IMR-90 (cell line): ENCODE measurements around the gene DGKG. TPM values are rescaled to one million over a fixed set of nuclear protein-coding genes. Genes with fewer than 3 reads are reported as not detected.

Source experiments
- ATAC-seq: fragments of 200-7000 bp; cut with Tn5 transposase; 2 replicates; pipeline ENCODE4 v1.9.1; 2020; ENCODE audit warnings: low read depth, mild to moderate bottlenecking, moderate library complexity
- BruUV-seq: library from RNA; stranded (reverse); fragments of 400-500 nt; replicated peaks from 2 replicates; lab custom pipeline; 2021; lab: Mats Ljungman, UMichigan
- CTCF ChIA-PET: fragments of 300-600 bp; formaldehyde crosslinking; extraction: SDS; loops from one replicate; lab custom pipeline; 2021; ENCODE audit warnings: antibody characterized with exemption; lab: Yijun Ruan, JAX
- POLR2A ChIA-PET: fragments of 300-600 bp; sonication (Branson Sonifier 250); formaldehyde crosslinking; loops from one replicate; lab custom pipeline; 2022; ENCODE audit warnings: antibody characterized with exemption; ENCODE audit not compliant: unreplicated experiment; lab: Charles Lee
- DNase-seq: peaks from one replicate; pipeline ENCODE4 v3.0.0; 2013
- H2AFZ ChIP-seq: replicated peaks from 2 replicates; pipeline ENCODE3; 2013; ENCODE audit warnings: low read length, mild to moderate bottlenecking; ENCODE audit not compliant: poor library complexity
- H2AK5ac ChIP-seq: 2 replicates; pipeline ENCODE4 v1.6.1; 2013; ENCODE audit warnings: low read depth, low read length, inconsistent platforms
- H2AK9ac ChIP-seq: replicated peaks from 2 replicates; pipeline ENCODE3; 2013; ENCODE audit warnings: mild to moderate bottlenecking, low read depth, low read length, moderate library complexity; ENCODE audit not compliant: poor library complexity
- H2BK120ac ChIP-seq: 2 replicates; pipeline ENCODE4 v1.6.1; 2013; ENCODE audit warnings: low read depth, low read length, inconsistent platforms
- H2BK15ac ChIP-seq: 3 replicates; pipeline ENCODE4 v1.6.1; 2013; ENCODE audit warnings: low read depth, low read length, inconsistent platforms
- H2BK20ac ChIP-seq: 2 replicates; pipeline ENCODE4 v1.6.1; 2013; ENCODE audit warnings: low read depth, mild to moderate bottlenecking, inconsistent platforms, low read length, moderate library complexity
- H2BK5ac ChIP-seq: 2 replicates; pipeline ENCODE4 v1.6.1; 2013; ENCODE audit warnings: mild to moderate bottlenecking, low read depth, low read length, inconsistent platforms; ENCODE audit not compliant: poor library complexity, severe bottlenecking
- H3K14ac ChIP-seq: replicated peaks from 2 replicates; pipeline ENCODE4 v1.6.1; 2013; ENCODE audit warnings: low read depth, low read length, inconsistent platforms
- H3K18ac ChIP-seq: 2 replicates; pipeline ENCODE4 v1.6.1; 2013; ENCODE audit warnings: low read depth, low read length, control low read depth
- H3K23ac ChIP-seq: 2 replicates; pipeline ENCODE4 v1.6.1; 2013; ENCODE audit warnings: low read depth, low read length, inconsistent platforms
- H3K27ac ChIP-seq: 2 replicates; pipeline ENCODE4 v1.5.1; 2013; ENCODE audit warnings: mild to moderate bottlenecking, control low read depth, low read length; ENCODE audit not compliant: insufficient read depth
- H3K27me3 ChIP-seq: 2 replicates; pipeline ENCODE4 v1.6.1; 2013; ENCODE audit warnings: low read length; ENCODE audit not compliant: control insufficient read depth, insufficient read depth
- H3K36me3 ChIP-seq: 2 replicates; pipeline ENCODE4 v1.6.1; 2013; ENCODE audit warnings: low read length, mixed read lengths; ENCODE audit not compliant: control insufficient read depth, insufficient read depth
- H3K4ac ChIP-seq: 2 replicates; pipeline ENCODE4 v1.6.1; 2013; ENCODE audit warnings: low read depth, low read length, inconsistent platforms
- H3K4me1 ChIP-seq: 2 replicates; pipeline ENCODE4 v1.6.1; 2013; ENCODE audit warnings: low read length, mixed read lengths; ENCODE audit not compliant: control insufficient read depth, insufficient read depth
- H3K4me2 ChIP-seq: 2 replicates; pipeline ENCODE4 v1.6.1; 2013; ENCODE audit warnings: low read depth, mild to moderate bottlenecking, control low read depth, low read length, moderate library complexity
- H3K4me3 ChIP-seq: 2 replicates; pipeline ENCODE4 v1.5.1; 2013; ENCODE audit warnings: low read depth, mild to moderate bottlenecking, control low read depth, low read length, moderate library complexity; ENCODE audit not compliant: insufficient read depth
- H3K56ac ChIP-seq: 2 replicates; pipeline ENCODE4 v1.6.1; 2013; ENCODE audit warnings: low read length, inconsistent platforms; ENCODE audit not compliant: insufficient read depth; ENCODE audit errors: extremely low read depth
- H3K79me1 ChIP-seq, 2 experiments: 2 replicates each; pipeline ENCODE4 v1.6.1; 2013; ENCODE audit warnings: low read length in 2 of 2, inconsistent platforms in 1 of 2, low read depth in 1 of 2
- H3K9ac ChIP-seq: 2 replicates; pipeline ENCODE4 v1.6.1; 2013; ENCODE audit warnings: low read depth, low read length, control low read depth
- H3K9me1 ChIP-seq: 2 replicates; pipeline ENCODE4 v1.6.1; 2013; ENCODE audit warnings: low read length, inconsistent platforms; ENCODE audit not compliant: insufficient read depth
- H3K9me3 ChIP-seq: 2 replicates; pipeline ENCODE4 v1.6.1; 2013; ENCODE audit warnings: low read length; ENCODE audit not compliant: control insufficient read depth, insufficient read depth
- H4K20me1 ChIP-seq: 2 replicates; pipeline ENCODE4 v1.6.1; 2013; ENCODE audit warnings: low read length, inconsistent platforms; ENCODE audit not compliant: insufficient read depth
- H4K5ac ChIP-seq: 2 replicates; pipeline ENCODE4 v1.6.1; 2013; ENCODE audit warnings: mild to moderate bottlenecking, low read depth, low read length, control low read depth
- H4K8ac ChIP-seq, 2 experiments: 2 replicates each; pipeline ENCODE4 v1.6.1; 2013; ENCODE audit warnings: low read depth in 2 of 2, low read length in 2 of 2, control low read depth in 1 of 2, inconsistent platforms in 1 of 2
- H4K91ac ChIP-seq: 2 replicates; pipeline ENCODE4 v1.6.1; 2013; ENCODE audit warnings: low read depth, low read length, inconsistent platforms; ENCODE audit not compliant: insufficient read depth
- CHD1 ChIP-seq: IDR thresholded peaks from 2 replicates; pipeline ENCODE4 v1.6.1; 2012; ENCODE audit warnings: low read depth, low read length, improper control_type of control experiment
- NFE2L2 ChIP-seq: fragments of 150-350 bp; IDR thresholded peaks from 2 replicates; pipeline ENCODE4 v1.6.1; 2016; ENCODE audit warnings: low read depth, mild to moderate bottlenecking, low read length
- WGBS, 2 experiments: methylation state at CpG; one replicate each; pipeline versions ENCODE4 v1.1.5 to v1.1.7; 2013; ENCODE audit warnings: missing lambda C conversion rate in 2 of 2; ENCODE audit not compliant: insufficient read length in 1 of 2; ENCODE audit errors: extremely low coverage in 2 of 2; 5-methylcytosine and 5-hydroxymethylcytosine counted together
- dilution Hi-C: fragments of 300-500 bp; cut with HindIII; formaldehyde crosslinking; loops from one replicate; pipeline ENCODE4 v1.14.3; 2018; ENCODE audit warnings: low sequenced_read_pairs; ENCODE audit not compliant: unreplicated experiment
- in situ Hi-C: fragments of 300-500 bp; cut with MboI; formaldehyde crosslinking; loops from 3 replicates; pipeline ENCODE4 v1.14.3; 2019; ENCODE audit warnings: low sequenced_read_pairs, inconsistent platforms, mixed read lengths
- intact Hi-C: fragments of 100-400 bp; cut with micrococcal nuclease; formaldehyde crosslinking; loops from 2 replicates; pipeline ENCODE4 v1.10.0; 2022
- polyA plus RNA-seq, 3 experiments: library from polyadenylated mRNA; depleted of rRNA; stranded (reverse); fragments of >200 nt; gene quantifications; 2 replicates each; pipeline ENCODE4 v1.2.3, GENCODE V29; 2012; ENCODE audit warnings: low replicate concordance in 1 of 3
- total RNA-seq: library from RNA; depleted of rRNA; stranded (reverse); fragments of >200 nt; gene quantifications from 2 replicates; pipeline ENCODE4 v1.2.3, GENCODE V29; 2012
- TF ChIP-seq, protein P1 (sequence below): fragments of 150-350 bp; IDR thresholded peaks from 2 replicates; pipeline ENCODE4 v1.6.1; 2017; ENCODE audit warnings: mild to moderate bottlenecking, antibody characterized with exemption, low read length, low read depth

DGKG gene
- total and polyA plus RNA-seq, 2 of the 4 experiments (the other 2 are of a cell fraction), result 1.2 to 4.1 TPM

DNA sequence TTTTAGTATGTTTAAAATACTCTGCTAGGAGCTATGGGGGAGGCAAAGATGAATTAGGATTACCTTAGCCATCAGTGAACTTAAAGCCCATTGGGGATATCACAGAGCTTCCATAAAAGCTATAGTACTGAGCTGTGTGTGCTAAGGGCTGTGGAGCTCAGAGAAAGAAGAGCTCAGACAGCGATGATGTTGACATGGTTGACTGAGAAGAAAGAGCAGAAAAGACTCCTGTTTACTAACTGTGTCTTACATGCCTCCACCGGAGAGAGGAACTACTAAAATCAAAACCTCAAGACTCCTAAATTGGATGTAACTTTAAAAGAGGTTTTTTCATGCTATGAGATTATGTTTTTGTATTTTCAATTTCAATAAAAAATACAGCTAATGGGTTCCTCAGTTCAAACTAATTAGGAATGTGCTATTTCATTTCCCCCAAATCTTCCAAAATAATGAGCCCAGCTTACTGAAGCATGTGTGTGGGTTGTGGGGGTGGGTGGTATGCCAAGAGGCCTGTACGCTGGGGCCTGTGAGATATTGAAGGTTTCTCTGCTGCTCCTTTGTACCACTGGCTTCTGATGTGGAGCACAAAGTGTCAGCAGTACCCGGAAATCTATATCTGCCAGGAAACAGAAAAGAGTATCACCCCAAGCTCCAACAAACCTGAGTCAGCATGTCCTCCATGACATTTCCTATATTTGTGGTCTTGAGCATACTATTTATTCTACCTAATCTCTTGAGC is 22.7 kb downstream of the DGKG start:
- no CpG with 5 or more reads among the region's 4 CpGs for WGBS, 2 experiments
- CTCF ChIA-PET, result interaction anchor here (0.6 kb wide), 2 partner anchors 53 to 151 kb away, joined by 3 to 4 read pairs; no protein-coding TSS in a partner anchor
- no peak for ATAC-seq

More for the DNA sequence above, 22.7 kb downstream of the DGKG start:
- H2AK5ac ChIP-seq, result no peak overlapping the region
- H2BK120ac ChIP-seq, result no peak overlapping the region
- no peak overlapping the region for H3K23ac ChIP-seq
- H3K79me1 ChIP-seq, result no peaks in the 10 kb centered on the region
- no peak overlapping the region for H2BK20ac ChIP-seq
- no peak overlapping the region for H2BK15ac ChIP-seq
- no peak overlapping the region for H3K4me2 ChIP-seq
- no peak overlapping the region for H4K8ac ChIP-seq
- no peak overlapping the region for H3K18ac ChIP-seq
- no peak overlapping the region for H3K14ac ChIP-seq
- no peaks in the 10 kb centered on the region for H3K4me1 ChIP-seq
- intact Hi-C loops, result no loop called here
- no peak overlapping the region for H3K4me3 ChIP-seq
- no peak overlapping the region for H4K91ac ChIP-seq
- no peak overlapping the region for H3K4ac ChIP-seq
- dilution Hi-C loops, result no loop called here
- no peak overlapping the region for H4K5ac ChIP-seq
- H2BK5ac ChIP-seq, result no peak overlapping the region
- no peak overlapping the region for H3K56ac ChIP-seq
- POLR2A ChIA-PET, result no interaction called here
- in situ Hi-C loops, result no loop called here
- H3K9me1 ChIP-seq, result no peaks in the 10 kb centered on the region
- no peak overlapping the region for H3K27ac ChIP-seq
- H3K36me3 ChIP-seq, result no peaks in the 10 kb centered on the region
- H3K27me3 ChIP-seq, result peaks cover 4% of the 10 kb centered on the region
- H3K9ac ChIP-seq, result no peak overlapping the region
- no peaks in the 10 kb centered on the region for H4K20me1 ChIP-seq
- no peaks in the 10 kb centered on the region for H3K9me3 ChIP-seq
- TF ChIP-seq, protein P1, sequence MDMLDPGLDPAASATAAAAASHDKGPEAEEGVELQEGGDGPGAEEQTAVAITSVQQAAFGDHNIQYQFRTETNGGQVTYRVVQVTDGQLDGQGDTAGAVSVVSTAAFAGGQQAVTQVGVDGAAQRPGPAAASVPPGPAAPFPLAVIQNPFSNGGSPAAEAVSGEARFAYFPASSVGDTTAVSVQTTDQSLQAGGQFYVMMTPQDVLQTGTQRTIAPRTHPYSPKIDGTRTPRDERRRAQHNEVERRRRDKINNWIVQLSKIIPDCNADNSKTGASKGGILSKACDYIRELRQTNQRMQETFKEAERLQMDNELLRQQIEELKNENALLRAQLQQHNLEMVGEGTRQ, result no peak
- TF ChIP-seq NFE2L2 (no peak), CHD1 (no peak)
- no peak overlapping the region for H2AK9ac ChIP-seq
- no peak overlapping the region for H2AFZ ChIP-seq
- no TSS peak for BruUV-seq
- no peak for DNase-seq
